Measurements from ENCODE around the gene TIMELESS.

- TF ChIP-seq POLR2A (IDR thresholded peaks at IDR 0.05), result no peak
- TF ChIP-seq POLR2AphosphoS5 (IDR thresholded peaks at IDR 0.05), result no peak
- TF ChIP-seq CTCF (IDR thresholded peaks at IDR 0.05), result no peak
Observed at GRCh38 chr12:56392331-56392730, 56.9 kb downstream of the TIMELESS start.

Measured in upper lobe of left lung (tissue), 4 donors.